Endometrial microvascular endothelial cells (primary cell): ENCODE results near the gene CLCF1. TPM values are rescaled to one million over a fixed set of nuclear protein-coding genes. Genes with fewer than 3 reads are reported as not detected.

ENCODE experiments used
- in situ Hi-C: cut with HindIII; loops from 2 replicates; pipeline ENCODE4 v1.10.0; 2017; ENCODE audit warnings: low sequenced_read_pairs, low pct_unique_long_range_greater_than_20kb; ENCODE audit errors: inconsistent ontology term
- total RNA-seq: library from RNA; depleted of rRNA; stranded (reverse); fragments of >200 nt; gene quantifications from one replicate; pipeline ENCODE4 v1.2.3, GENCODE V29; 2015; ENCODE audit errors: inconsistent ontology term

CLCF1 gene
- total RNA-seq, 1 donor from 2014 or later, result 2.2 TPM

- in situ Hi-C loops, result no loop called here
Observed at GRCh38 chr11:67366961-67367760, 6.2 kb downstream of the CLCF1 start.

- in situ Hi-C loops, result no loop called here
Observed at GRCh38 chr11:67366546-67366945, 6.9 kb downstream of the CLCF1 start.

GRCh38 chr11:67365736-67366444, 7.5 kb downstream of the CLCF1 start:
- in situ Hi-C loops, result no loop called here

GRCh38 chr11:67364783-67365722, 8.3 kb downstream of the CLCF1 start:
- in situ Hi-C loops, result no loop called here

DNA sequence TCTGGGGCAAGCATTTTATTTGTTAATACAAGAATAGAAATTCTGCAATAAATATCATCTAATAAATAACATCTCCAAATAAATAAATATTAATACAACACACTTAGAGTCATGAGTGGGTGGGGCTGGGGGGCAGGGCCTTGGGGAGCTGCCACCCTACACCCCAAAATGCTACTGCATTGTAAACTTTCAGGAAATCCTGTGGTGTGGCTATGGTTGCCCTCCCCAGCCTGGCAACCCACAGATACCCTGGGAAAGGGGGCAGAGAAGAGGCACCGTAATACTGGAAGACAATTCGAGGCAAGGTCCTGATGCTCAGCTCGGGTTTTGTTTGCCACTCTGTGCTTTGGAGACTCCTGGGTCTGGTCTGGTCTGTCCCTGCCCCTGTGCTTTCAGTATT, 9.2 kb downstream of the CLCF1 start:
- in situ Hi-C loops, result no loop called here

DNA sequence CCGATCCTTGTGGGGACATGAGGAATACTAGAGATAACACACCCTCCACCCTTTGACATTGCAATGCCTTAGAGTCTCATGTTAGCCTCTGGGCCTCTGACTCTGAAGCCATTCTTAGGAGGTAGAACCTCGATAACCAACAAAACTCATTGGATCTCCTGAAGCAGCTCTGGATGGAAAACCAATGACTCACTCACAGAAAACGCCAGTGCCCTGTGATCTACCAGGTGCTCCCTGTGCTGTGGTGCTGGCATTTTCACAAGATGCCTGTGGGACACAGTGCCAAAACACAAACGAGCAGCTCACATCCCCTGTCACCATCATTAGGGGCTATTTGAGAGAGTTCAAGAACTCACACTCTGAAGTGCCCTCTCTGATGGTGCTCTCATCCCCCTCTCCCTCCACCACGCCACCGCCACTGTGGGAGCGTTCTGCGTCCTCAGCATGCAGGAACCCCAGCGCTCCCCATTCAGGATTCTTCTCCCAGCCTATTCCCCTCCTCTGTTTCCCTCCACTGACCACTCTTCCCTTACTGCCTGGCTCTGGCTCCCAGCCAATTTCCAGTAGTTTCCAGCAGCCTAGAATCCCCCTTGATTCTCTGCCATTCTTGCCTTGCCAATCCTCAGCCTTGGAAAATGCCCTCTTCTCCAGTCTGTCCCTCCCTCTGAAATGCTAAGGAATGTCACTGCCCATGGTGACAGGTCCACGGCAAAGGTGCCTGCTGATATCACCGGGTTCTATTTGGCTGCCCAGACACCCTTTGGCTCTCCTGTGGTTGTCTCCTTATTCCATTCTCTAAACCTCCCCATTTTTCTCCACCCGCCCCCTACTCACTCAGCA, 15.3 kb downstream of the CLCF1 start:
- in situ Hi-C loops, result no loop called here

- in situ Hi-C loops, result no loop called here
Observed at GRCh38 chr11:67356864-67357561, 16.4 kb downstream of the CLCF1 start.

- in situ Hi-C loops, result no loop called here
Observed at GRCh38 chr11:67356387-67356863, 17.0 kb downstream of the CLCF1 start.

- in situ Hi-C loops, result no loop called here
Observed at GRCh38 chr11:67355794-67356386, 17.5 kb downstream of the CLCF1 start.

- in situ Hi-C loops, result no loop called here
Observed at GRCh38 chr11:67355023-67355793, 18.2 kb downstream of the CLCF1 start.

DNA sequence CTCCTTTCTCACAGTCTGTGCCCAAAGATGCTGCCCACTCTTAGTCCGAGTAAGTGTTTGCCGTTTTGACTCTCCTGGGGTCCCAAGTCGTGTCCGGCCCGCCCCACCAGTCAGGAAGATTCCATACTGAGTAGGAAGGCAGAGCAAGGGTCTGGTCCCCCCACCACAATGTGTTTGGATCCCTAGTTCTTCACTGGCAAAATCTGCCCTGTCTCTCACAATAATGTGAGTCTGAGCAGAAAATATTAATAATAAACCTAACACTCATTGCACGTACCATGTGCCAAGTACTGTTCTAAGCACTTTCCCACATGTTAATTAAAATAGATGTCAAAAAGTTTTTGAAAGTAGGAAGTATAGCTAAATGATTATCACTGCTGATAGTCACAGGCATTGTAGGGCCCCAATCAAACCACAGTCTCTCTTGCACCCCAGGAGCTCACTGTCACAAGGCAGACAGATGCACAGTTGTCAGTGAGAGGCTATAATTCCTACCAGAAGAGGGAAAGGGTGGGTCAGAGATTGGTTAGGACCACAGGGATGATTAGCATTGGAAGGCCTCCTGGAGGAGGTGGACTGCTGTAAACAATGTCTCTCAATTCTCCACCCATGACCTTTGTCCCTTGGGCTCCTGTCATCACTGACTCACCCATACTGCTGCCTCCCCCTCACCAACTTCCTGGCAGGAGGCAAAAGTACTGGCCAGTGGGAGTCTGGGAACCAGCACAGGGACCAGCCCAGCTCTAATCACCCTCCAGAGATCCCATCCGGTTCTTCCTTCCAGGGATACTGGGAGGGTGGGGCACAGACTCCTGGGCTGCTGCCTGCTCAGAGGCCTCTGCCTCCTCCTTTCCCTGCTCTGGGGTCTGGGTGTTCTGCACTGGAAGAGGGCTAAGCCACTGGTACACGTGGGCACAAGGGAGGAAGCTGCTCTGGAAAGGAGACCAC, 19.0 kb downstream of the CLCF1 start:
- in situ Hi-C loops, result no loop called here

- in situ Hi-C loops, result no loop called here
Observed at GRCh38 chr11:67353317-67354074, 19.9 kb downstream of the CLCF1 start, which contains the start of gene POLD4. Gene POLD4 (minus strand): TSS chr11:67353546. CDS start chr11:67353399, 147 bp downstream.

DNA sequence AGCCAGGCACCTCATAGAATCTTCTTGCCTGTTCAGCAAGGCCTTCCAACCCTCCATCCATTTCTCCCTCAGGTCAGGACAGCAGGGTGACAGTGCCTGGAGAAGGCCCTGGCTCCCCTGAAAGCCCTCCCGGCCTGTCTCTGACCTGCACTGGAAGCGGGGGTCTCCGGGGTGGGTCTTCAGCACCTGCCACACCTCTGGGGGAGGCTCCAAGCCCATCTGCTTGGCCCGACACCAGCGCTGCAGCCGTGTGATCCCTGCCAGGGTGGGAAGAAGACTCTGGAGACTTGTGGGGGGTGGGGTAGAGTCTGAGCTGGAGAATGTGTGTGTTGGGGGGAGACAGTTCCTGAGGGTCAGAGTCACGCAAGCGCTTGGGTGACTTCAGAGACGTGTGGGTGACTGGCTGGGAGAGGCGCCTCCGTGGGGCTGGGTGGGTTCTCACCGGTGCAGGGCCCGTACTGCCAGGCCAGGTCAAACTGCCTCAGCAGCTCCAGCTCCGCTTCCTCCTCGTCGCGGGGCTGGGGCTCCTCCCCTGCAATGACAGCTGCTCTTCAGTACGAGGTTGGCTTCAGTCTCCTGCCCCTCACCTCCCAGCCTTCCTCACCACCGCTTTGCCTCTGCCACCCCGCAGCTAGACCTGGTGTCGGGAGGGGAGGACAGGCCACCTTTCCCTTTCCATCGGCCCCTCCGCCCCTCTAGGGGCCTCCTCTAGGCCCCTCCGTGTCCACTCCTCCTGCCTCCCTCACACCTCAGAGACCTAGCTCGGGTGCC, 20.7 kb downstream of the CLCF1 start:
- in situ Hi-C loops, result no loop called here

DNA sequence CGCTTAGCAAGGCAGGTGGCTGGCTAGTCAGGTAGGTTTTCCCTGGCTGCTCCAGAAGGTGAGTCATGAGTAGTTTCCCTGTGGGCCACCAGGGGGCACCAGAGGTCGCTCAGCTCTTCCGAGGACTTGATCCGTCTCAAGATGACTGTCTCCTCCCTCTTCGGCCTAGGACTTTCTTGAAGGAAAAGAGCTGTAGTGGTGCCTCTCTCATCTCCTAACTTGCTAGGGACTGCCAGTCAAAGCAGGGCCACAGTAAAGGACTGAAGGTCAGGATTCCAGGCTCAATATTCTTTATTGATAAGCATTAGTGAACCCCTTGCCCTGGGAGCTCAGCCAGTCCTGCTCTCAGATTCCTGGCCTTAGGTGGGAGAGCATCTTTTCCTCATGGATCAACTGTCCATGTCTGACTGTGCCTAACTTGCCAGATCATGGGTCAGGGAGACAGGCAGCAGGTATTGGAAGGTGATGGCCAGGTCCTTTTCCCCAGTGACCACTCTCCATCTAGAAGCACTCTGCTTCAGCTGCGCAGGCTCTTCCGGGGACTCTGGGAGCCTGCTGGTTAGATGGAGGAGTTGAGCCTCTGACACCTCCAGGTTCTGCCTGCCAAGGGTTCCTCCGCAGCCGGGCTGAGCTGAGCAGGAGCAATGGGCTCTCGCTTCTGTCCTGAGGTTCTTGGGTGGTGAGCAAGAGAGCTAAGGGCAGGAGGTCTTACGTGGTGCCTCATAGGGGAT, 22.0 kb downstream of the CLCF1 start:
- in situ Hi-C loops, result no loop called here
